OCI-LY7 (cell line): Measurements from ENCODE around the gene AP5S1. TPM values are rescaled to one million over a fixed set of nuclear protein-coding genes. Genes with fewer than 3 reads are reported as not detected.

Source experiments
- BruUV-seq: library from RNA; stranded (reverse); fragments of 400-500 nt; replicated peaks from 2 replicates; lab custom pipeline; 2021; lab: Mats Ljungman, UMichigan
- CTCF ChIA-PET: fragments of 300-600 bp; sonication (Branson Sonifier 250); formaldehyde crosslinking; loops from one replicate; lab custom pipeline; 2022; ENCODE audit warnings: antibody characterized with exemption; ENCODE audit not compliant: unreplicated experiment; lab: Charles Lee
- POLR2A ChIA-PET: fragments of 300-600 bp; sonication (Branson Sonifier 250); formaldehyde crosslinking; loops from one replicate; lab custom pipeline; 2022; ENCODE audit warnings: antibody characterized with exemption; lab: Charles Lee
- DNase-seq: peaks from one replicate; pipeline ENCODE4 v3.0.0-alpha.2; 2015; ENCODE audit warnings: low spot score
- H2AFZ ChIP-seq: fragments of 200-600 bp; sonication (generic), shearing (Covaris generic); 2 replicates; pipeline ENCODE4 v1.6.1; 2014; ENCODE audit warnings: mild to moderate bottlenecking, antibody characterized with exemption, low read length, moderate library complexity
- H3K27ac ChIP-seq: fragments of 200-600 bp; sonication (generic); 2 replicates; pipeline ENCODE4 v1.5.1; 2014; ENCODE audit warnings: mixed run types, low read depth, mild to moderate bottlenecking, moderate library complexity, low read length, inconsistent platforms; ENCODE audit not compliant: poor library complexity, severe bottlenecking
- H3K36me3 ChIP-seq: fragments of 200-600 bp; sonication (generic); 2 replicates; pipeline ENCODE4 v1.6.1; 2014; ENCODE audit warnings: mild to moderate bottlenecking, antibody characterized with exemption, low read length, moderate library complexity, mixed read lengths; ENCODE audit not compliant: insufficient read depth
- H3K4me1 ChIP-seq: fragments of 200-600 bp; sonication (generic); 2 replicates; pipeline ENCODE4 v1.5.1; 2014; ENCODE audit warnings: mild to moderate bottlenecking, low read length; ENCODE audit not compliant: insufficient read depth, poor library complexity, severe bottlenecking
- H3K4me2 ChIP-seq: fragments of 200-600 bp; sonication (generic); 2 replicates; pipeline ENCODE4 v1.6.1; 2014; ENCODE audit warnings: mild to moderate bottlenecking, low read length
- H3K4me3 ChIP-seq: fragments of 200-600 bp; sonication (generic); 2 replicates; pipeline ENCODE4 v1.5.1; 2014; ENCODE audit warnings: mild to moderate bottlenecking, low read depth, low read length; ENCODE audit not compliant: poor library complexity, severe bottlenecking
- H3K79me2 ChIP-seq: fragments of 200-600 bp; sonication (generic); 2 replicates; pipeline ENCODE4 v1.6.1; 2016; ENCODE audit warnings: low read depth, mild to moderate bottlenecking, low read length, moderate library complexity, mixed read lengths; ENCODE audit not compliant: insufficient read depth
- H3K9me2 ChIP-seq: fragments of 200-600 bp; sonication (generic); 2 replicates; pipeline ENCODE4 v1.6.1; 2016; ENCODE audit warnings: mild to moderate bottlenecking, low read length, mixed read lengths; ENCODE audit not compliant: insufficient read depth
- H3K9me3 ChIP-seq: fragments of 200-600 bp; sonication (generic); 2 replicates; pipeline ENCODE4 v1.6.1; 2014; ENCODE audit warnings: mild to moderate bottlenecking, mixed run types, low read length, mixed read lengths
- H4K20me1 ChIP-seq: fragments of 200-600 bp; sonication (generic); 2 replicates; pipeline ENCODE4 v1.6.1; 2014; ENCODE audit warnings: mild to moderate bottlenecking, antibody characterized with exemption, low read length, moderate library complexity, mixed read lengths; ENCODE audit not compliant: insufficient read depth
- CTCF ChIP-seq: fragments of 200-600 bp; sonication (generic); conservative IDR thresholded peaks from 2 replicates; pipeline ENCODE4 v1.5.1; 2014; ENCODE audit warnings: mild to moderate bottlenecking, antibody characterized with exemption, low read length, moderate library complexity, mixed read lengths
- EZH2phosphoT487 ChIP-seq: fragments of 200-600 bp; sonication (generic); IDR thresholded peaks from 2 replicates; pipeline ENCODE4 v1.6.1; 2018; ENCODE audit warnings: low read depth, borderline replicate concordance, mild to moderate bottlenecking, mixed run types, antibody characterized with exemption, low read length, moderate library complexity, mixed read lengths
- intact Hi-C: fragments of 100-400 bp; cut with micrococcal nuclease; formaldehyde crosslinking; loops from one replicate; pipeline ENCODE4 v1.10.0; 2022; ENCODE audit not compliant: unreplicated experiment
- total RNA-seq, 2 experiments: library from RNA; depleted of rRNA in 1 of 2; stranded (reverse); fragments of >200 nt in 1 of 2; shearing (Covaris generic) in 1 of 2; gene quantifications; 2 replicates each; pipeline ENCODE4 v1.2.3, GENCODE V29; 2014 to 2022

Gene AP5S1
- total RNA-seq, 2 experiments from 2014 or later = 9.8 to 12.1 TPM

GRCh38 chr20:3857405-3857804 lies 37.1 kb downstream of the AP5S1 start:
- no peak for DNase-seq
- H3K4me2 ChIP-seq = no peak overlapping the region
- CTCF ChIA-PET = no interaction called here
- H3K4me1 ChIP-seq = no peaks in the 10 kb centered on the region
- intact Hi-C loops = loop anchor here (5.0 kb wide), 1 partner anchor 180 kb away; no protein-coding TSS in a partner anchor
- no peaks in the 10 kb centered on the region for H3K79me2 ChIP-seq
- no peak overlapping the region for H3K4me3 ChIP-seq
- TF ChIP-seq EZH2phosphoT487 (no peak), CTCF (no peak)
- POLR2A ChIA-PET = interaction anchor here (1.0 kb wide), 2 partner anchors 10 to 70 kb away, joined by 3 read pairs; partner anchors contain the start of gene MAVS
- no peak overlapping the region for H3K27ac ChIP-seq
- BruUV-seq = TSS peak; percentile 49
- no peaks in the 10 kb centered on the region for H4K20me1 ChIP-seq
- peaks cover 52% of the 10 kb centered on the region for H3K36me3 ChIP-seq
- no peak overlapping the region for H2AFZ ChIP-seq
- peaks cover 4% of the 10 kb centered on the region; the same call in 1 of the 2 replicates for H3K9me3 ChIP-seq
- no peaks in the 10 kb centered on the region for H3K9me2 ChIP-seq

- no peak overlapping the region for H2AFZ ChIP-seq
- H3K36me3 ChIP-seq = peaks cover 64% of the 10 kb centered on the region
- H3K79me2 ChIP-seq = no peaks in the 10 kb centered on the region
- intact Hi-C loops = loop anchor here (5.0 kb wide), 1 partner anchor 181 kb away; no protein-coding TSS in a partner anchor
- H3K9me3 ChIP-seq = peaks cover 6% of the 10 kb centered on the region; the same call in 1 of the 2 replicates
- H3K27ac ChIP-seq = no peak overlapping the region
- DNase-seq = no peak
- POLR2A ChIA-PET = interaction anchor here (0.6 to 1.0 kb wide), 2 partner anchors 9 to 71 kb away, joined by 3 read pairs; no protein-coding TSS in a partner anchor
- no TSS peak for BruUV-seq
- no peaks in the 10 kb centered on the region for H3K9me2 ChIP-seq
- H3K4me1 ChIP-seq = no peaks in the 10 kb centered on the region
- no peaks in the 10 kb centered on the region for H4K20me1 ChIP-seq
- no peak overlapping the region for H3K4me3 ChIP-seq
- CTCF ChIA-PET = no interaction called here
- TF ChIP-seq CTCF = no peak
- TF ChIP-seq EZH2phosphoT487 = no peak
- H3K4me2 ChIP-seq = no peak overlapping the region
These were observed 38.3 kb downstream of the AP5S1 start for GRCh38 chr20:3858689-3859088.

GRCh38 chr20:3861191-3861590 lies 40.8 kb downstream of the AP5S1 start:
- Histone ChIP-seq H3K4me2 (no peak overlapping the region), H3K9me2 (no peaks in the 10 kb centered on the region), H3K9me3 (peaks cover 6% of the 10 kb centered on the region; the same call in 1 of the 2 replicates), H3K79me2 (no peaks in the 10 kb centered on the region), H4K20me1 (no peaks in the 10 kb centered on the region), H2AFZ (no peak overlapping the region), H3K36me3 (peaks cover 77% of the 10 kb centered on the region), H3K4me1 (no peaks in the 10 kb centered on the region), H3K27ac (no peak overlapping the region), H3K4me3 (no peak overlapping the region)
- intact Hi-C loops = no loop called here
- TF ChIP-seq EZH2phosphoT487 = no peak
- TF ChIP-seq CTCF = no peak
- BruUV-seq = no TSS peak
- POLR2A ChIA-PET = interaction anchor here (0.6 kb wide), 1 partner anchor 10 kb away, joined by 3 read pairs; no protein-coding TSS in a partner anchor
- CTCF ChIA-PET = no interaction called here
- no peak for DNase-seq
